ENCODE data around the gene RABL6.
A peak's percentile ranks its signal among the peaks of the same experiment; 100 is the strongest.

Gene RABL6

GRCh38 chr9:136808806-136809158, 1.0 kb downstream of the RABL6 start:
- TF ChIP-seq ZFP3 (CRISPR knock-in tag; IDR thresholded peaks at IDR 0.05), result no peak
- TF ChIP-seq PATZ1 (CRISPR knock-in tag; IDR thresholded peaks at IDR 0.05; ENCODE audit: borderline replicate concordance), result no peak
- no peak for TF ChIP-seq OSR1 (CRISPR knock-in tag; IDR thresholded peaks at IDR 0.05)
- TF ChIP-seq TCF4 (CRISPR knock-in tag; IDR thresholded peaks at IDR 0.05; ENCODE audit: borderline replicate concordance), result no peak
- no peak for TF ChIP-seq ISL1 (CRISPR knock-in tag; IDR thresholded peaks at IDR 0.05)
- peak; percentile 31 for ATAC-seq

GRCh38 chr9:136814725-136815421, 7.1 kb downstream of the RABL6 start:
- ATAC-seq, result no peak
- TF ChIP-seq TCF4 (CRISPR knock-in tag; IDR thresholded peaks at IDR 0.05; ENCODE audit: borderline replicate concordance) (no peak), ZNF8 (CRISPR knock-in tag; IDR thresholded peaks at IDR 0.05) (no peak), ZNF70 (CRISPR knock-in tag; IDR thresholded peaks at IDR 0.05) (no peak), ZNF565 (CRISPR knock-in tag; conservative IDR thresholded peaks at IDR 0.05; ENCODE audit: low read depth) (no peak), ZFP3 (CRISPR knock-in tag; IDR thresholded peaks at IDR 0.05) (no peak), ARNTL (CRISPR knock-in tag; IDR thresholded peaks at IDR 0.05; ENCODE audit: borderline replicate concordance, low read depth) (no peak), TSHZ2 (CRISPR knock-in tag; IDR thresholded peaks at IDR 0.05) (no peak), ESRRG (CRISPR knock-in tag; IDR thresholded peaks at IDR 0.05) (no peak), OSR1 (CRISPR knock-in tag; IDR thresholded peaks at IDR 0.05) (no peak), SNAI2 (CRISPR knock-in tag; IDR thresholded peaks at IDR 0.05) (no peak), CSDC2 (CRISPR knock-in tag; IDR thresholded peaks at IDR 0.05) (no peak), PATZ1 (CRISPR knock-in tag; IDR thresholded peaks at IDR 0.05; ENCODE audit: borderline replicate concordance) (no peak), CREB5 (CRISPR knock-in tag; IDR thresholded peaks at IDR 0.05; ENCODE audit: low read depth) (no peak), GLIS3 (CRISPR knock-in tag; IDR thresholded peaks at IDR 0.05) (no peak), PPARA (CRISPR knock-in tag; IDR thresholded peaks at IDR 0.05; ENCODE audit: borderline replicate concordance) (no peak), ISL1 (CRISPR knock-in tag; IDR thresholded peaks at IDR 0.05) (no peak), POU6F1 (CRISPR knock-in tag; IDR thresholded peaks at IDR 0.05; ENCODE audit: borderline replicate concordance, low read depth) (no peak)

GRCh38 chr9:136815422-136815782, 7.7 kb downstream of the RABL6 start:
- TF ChIP-seq ARNTL (CRISPR knock-in tag; IDR thresholded peaks at IDR 0.05; ENCODE audit: borderline replicate concordance, low read depth), result no peak
- no peak for TF ChIP-seq BACH2 (CRISPR knock-in tag; IDR thresholded peaks at IDR 0.05; ENCODE audit: borderline replicate concordance)
- TF ChIP-seq POU6F1 (CRISPR knock-in tag; IDR thresholded peaks at IDR 0.05; ENCODE audit: borderline replicate concordance, low read depth), result no peak
- TF ChIP-seq ZC3H10 (CRISPR knock-in tag; IDR thresholded peaks at IDR 0.05), result no peak
- TF ChIP-seq OSR1 (CRISPR knock-in tag; IDR thresholded peaks at IDR 0.05), result no peak
- no peak for ATAC-seq

Measured in SK-N-SH treated with all-trans-retinoic acid at 6 μM for 48 hours (cell line).